Activated CD4-positive, alpha-beta T cell treated with anti-CD3 and anti-CD28 coated beads, Interleukin-2, Interleukin-6, amounts not matched to agents 100 ng/mL and 50 ng/mL, durations not matched to agents 16 hours and 8 hours (primary cell): ENCODE results near the gene DDX10.
A peak's percentile ranks its signal among the peaks of the same experiment; 100 is the strongest.
"Not testable (repeated sequence)": the region's sequence is repeated elsewhere in the genome, so short reads cannot be mapped to it uniquely, and the experiment has no call there.

Source experiments
- DNase-seq: peaks from one replicate; pipeline ENCODE4 v3.0.0-alpha.2; 2020

The DDX10 gene

DNA sequence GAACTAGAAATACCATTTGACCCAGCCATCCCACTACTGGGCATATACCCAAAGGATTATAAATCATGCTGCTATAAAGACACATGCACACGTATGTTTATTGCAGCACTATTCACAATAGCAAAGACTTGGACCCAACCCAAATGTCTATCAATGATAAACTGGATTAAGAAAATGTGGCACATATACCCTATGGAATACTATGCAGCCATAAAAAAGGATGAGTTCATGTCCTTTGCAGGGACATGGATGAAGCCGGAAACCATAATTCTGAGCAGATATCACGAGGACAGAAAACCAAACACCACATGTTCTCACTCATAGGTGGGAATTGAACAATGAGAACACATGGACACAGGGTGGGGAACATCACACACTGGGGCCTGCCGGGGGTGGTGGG, 114.3 kb downstream of the DDX10 start:
- not testable (repeated sequence) for DNase-seq

DNA sequence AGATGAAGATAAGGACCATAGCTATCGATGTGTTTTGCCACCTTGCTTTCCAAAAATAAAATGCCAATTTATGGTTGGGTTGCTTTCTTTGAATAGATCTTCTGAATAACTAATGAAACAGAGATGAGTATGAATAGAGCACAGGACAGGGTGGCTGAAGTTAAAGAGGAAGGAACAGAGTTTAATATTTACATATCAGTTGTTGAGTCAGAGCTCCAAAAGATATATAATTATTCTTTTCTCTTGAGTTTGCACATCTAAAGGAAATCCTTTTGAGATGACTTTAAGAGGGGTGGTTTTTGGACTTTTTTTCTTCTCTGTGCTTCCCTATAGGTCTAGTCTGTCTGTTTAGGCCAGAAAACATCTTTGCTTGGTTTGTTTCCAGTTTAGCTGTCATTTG, 115.2 kb downstream of the DDX10 start:
- DNase-seq, result no peak

DNA sequence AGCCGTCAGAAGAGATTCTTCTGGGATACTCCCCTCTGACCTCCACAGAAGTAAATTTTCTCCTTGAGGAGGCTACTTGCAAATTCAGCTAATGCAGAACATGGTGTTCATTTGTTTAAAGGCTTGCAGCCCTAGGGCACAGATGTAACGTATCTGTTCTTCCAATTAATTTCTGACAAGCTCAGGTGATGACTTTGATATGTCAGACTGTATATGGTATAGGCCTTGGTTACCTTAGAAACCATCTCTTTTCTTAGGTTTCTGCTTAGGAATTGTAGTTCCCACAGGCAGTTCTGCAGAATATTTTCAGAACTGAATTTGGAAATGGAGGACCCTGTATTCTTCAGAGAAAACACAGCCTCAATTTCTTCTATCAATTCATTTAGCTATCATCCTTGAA, 117.1 kb downstream of the DDX10 start:
- DNase-seq, result no peak

DNA sequence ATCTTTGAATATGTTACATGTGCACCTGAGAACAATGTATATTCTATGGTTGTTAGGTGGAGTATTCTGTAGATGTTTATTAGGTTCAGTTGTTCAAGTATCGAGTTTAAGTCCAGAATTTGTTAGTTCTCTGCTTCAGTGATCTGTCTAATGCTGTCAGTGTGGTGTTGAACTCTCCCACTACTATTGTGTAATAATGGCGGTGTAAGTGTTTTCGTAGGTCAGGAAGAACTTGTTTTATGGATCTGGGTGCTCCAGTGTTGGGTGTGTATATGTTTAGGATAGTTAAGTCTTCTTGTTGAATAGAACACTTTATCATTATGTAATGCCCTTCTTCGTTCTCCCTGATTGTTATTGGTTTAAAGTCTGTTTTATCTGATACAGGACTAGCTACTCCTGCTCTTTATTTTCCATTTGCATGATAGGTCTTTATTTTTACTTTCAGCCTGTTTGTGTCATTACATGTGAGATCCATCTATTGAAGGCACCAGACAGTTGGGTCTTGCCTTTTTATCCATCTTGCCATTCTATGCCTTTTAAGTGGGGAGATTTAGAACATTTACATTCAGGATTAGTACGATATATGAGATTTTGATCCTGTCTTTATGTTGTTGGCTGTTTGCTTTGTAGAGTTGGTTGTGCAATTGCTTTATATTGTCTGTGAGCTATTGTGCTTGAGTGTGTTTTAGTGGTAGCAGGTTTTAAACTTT, 121.6 kb downstream of the DDX10 start:
- DNase-seq, result no peak

DNA sequence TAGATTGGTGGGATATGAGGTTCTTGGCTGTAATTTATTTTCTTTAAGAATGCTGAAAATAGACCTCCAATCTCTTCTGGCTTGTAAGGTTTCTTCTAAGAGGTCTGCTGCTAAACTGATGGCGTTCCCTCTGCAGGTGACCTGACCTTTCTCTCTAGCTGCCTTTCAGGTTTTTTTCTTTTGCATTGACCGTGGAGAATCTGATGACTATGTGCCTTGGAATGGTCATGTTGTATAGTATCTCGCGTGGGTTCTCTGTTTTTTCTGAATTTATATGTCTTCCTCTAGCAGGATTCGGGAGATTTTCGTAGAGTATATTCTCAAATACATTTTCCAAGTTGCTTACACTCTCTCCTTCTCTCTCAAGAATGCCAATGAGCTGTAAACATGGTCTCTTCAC, 122.2 kb downstream of the DDX10 start:
- DNase-seq, result no peak

DNA sequence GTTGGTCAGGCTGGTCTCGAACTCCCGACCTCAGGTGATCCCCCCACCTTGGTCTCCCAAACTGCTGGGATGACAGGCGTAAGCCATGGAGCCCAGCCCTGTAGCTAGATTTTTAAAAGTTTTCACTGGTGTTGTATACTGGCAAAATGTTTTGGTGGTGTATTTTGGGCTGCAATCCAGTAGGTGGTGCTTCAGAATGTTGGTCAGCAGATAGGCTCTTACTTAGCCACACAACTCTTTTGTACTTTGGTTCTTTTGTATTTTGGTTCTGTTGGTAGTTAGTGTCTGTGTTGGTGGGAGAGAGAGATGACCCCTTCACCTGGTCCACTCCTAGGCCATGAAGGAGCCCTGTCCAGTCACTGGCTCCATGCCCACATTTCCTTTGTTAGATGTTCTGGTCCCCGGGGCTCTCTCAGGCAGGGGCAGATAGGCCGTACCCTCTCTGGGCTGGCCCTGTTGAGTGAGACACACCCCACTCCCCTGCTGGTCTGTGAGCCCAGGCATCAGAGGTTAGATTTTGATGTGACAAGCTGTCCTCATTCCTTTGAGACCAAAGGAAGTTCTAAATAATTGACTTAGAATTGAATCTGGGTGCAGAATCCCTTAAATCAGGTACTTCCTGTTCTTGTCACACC, 123.8 kb downstream of the DDX10 start:
- DNase-seq, result peak; percentile 7

DNA sequence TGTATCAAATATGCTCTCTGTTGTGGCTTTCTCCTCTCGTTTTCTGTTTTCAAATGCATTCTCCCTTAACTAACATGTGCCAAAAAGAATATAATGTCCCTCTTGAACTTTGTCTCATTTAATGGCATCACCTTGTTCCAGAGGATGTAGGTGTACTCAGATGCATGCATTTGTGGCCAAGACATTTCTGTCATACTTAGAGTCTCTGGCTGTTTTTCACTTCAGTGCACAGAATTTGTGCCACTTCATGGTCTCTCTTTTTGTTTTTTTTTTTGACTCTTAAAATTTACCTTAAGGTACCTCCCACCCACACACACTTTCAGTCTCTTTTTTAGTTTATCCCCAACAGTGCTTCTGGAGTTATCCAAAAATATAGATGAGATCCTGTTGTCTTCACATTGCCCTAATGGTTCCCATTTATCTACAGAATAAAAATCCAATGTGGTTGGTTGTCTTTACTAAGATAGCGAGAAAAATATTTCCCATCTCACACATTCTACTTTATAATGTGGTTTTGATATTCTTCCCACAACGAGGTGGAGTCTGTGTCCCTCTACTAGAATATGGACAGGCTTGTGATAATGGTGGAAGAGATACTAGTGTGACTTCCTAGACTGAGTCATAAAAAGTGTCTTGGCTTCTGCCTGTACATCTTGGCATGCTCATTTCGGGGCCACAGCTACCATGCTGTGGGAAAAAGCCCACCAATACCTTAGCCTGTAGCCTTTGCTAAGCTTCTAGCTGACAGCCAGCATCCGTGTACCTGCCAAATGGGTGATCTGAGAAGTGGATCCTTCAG, 125.8 kb downstream of the DDX10 start:
- no peak for DNase-seq

DNA sequence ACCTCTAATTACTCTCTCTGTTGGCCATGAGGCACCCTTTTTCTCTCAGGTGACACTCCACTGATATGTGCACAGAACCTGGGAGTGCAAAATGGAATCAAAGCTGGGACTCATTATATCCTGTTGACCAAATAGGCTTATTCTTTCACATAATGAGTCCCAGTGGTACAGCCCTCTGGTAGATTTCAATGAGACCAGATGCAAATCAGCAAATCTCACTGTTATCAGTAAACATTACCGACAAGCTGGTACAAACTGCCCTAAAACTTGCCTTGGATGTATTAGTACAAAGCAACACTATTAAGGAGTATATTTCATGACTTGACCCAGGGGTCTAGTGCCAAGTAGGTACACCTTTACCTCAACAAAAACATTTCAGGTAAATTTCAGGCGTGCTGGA, 128.3 kb downstream of the DDX10 start:
- no peak for DNase-seq

DNA sequence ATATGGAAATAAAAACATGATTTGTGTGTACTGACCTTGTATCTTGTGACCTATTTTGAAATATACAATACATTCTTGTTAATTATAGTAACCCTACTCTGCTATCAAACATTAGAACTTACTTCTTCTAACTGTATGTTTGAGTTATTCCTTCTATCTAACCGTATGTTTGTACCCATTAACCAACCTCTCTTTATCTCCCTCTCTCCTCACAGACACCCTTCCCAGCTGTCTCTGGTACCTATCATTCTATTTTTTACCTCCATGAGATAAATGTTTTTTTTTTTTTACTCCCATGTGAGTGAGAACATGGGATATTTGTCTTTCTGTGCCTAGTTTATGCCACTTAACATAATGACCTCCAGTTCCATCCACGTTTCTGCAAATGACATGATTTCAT, 128.7 kb downstream of the DDX10 start:
- DNase-seq, result no peak

DNA sequence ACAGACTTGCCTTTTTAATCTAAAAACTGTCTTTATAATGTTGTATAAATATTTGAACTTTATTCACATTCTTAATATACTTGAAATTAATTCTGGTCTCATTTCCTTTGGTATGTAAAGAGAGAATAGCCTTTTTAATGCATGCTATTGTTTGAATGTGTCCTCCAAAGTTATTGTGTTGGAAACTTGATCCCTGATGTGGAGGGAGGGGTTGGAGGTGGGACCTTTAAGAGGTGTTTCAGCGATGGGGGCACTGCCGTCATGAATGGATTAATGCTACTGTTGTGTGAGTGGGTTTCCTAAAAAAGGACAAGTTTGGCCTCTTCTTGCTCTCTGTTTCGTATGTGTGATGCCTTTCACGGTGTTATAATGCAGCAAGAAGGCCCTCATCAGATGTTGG, 131.7 kb downstream of the DDX10 start:
- no peak for DNase-seq

DNA sequence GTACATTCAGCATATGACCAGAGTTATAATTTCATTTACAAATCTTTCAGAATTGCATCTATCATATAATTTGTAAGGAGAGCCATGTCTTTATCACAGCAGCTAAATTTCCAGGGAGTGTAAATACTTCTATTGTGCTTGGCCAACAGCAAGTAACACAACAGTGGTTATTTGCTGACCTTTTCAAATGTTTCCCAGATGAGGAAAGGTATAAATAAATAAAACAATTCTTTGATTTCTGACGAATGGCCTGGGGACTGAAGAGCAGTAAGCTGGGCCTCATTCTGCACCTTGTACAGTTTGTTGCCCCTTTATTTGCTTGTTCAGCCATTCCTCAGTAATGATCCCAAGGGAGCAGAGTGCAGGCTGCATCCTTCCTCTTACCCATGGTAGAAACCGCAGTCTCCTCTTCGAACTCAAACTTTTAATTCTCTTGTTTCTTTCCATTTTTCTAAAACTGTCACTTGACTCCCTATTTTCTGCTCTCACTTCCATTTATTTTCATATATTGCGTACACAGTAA, 132.8 kb downstream of the DDX10 start:
- no peak for DNase-seq

DNA sequence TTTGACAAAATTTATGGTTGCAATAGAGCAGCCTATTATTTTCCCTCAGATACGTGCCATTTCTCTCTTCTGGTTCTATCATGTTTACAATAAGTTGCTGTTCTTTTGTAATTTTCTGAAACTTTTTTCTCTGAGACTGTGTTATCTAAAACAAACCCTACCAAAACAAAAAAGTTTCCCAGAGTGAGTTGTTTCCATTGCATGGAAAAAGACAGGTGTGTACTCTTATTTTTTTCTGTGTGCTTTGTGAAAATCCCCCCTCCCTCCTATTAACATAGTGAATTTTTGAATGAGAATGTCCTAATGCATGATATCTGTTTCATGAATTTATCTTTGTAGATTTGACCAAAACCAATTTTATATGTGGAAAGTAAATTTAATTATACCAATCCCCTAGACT, 137.6 kb downstream of the DDX10 start:
- DNase-seq, result no peak

DNA sequence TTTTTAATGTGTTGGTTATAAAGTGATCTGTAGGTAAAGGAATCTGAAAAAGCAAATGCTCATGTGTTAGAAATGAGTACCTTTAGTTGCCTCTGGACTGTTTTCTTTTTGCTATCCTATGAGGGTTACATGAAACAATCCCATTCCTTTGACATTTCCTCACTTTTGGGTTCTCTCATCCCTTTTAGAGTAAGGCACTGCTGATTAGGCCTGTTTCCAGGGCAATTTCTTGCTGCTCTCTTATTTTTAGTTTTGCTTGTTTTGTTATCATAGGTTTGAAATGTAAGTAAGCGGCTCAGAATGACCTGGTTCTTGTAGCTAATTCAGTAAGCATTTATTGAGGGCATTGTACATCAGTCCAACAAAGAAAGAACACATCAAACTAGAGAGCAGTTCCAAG, 138.9 kb downstream of the DDX10 start:
- no peak for DNase-seq

DNA sequence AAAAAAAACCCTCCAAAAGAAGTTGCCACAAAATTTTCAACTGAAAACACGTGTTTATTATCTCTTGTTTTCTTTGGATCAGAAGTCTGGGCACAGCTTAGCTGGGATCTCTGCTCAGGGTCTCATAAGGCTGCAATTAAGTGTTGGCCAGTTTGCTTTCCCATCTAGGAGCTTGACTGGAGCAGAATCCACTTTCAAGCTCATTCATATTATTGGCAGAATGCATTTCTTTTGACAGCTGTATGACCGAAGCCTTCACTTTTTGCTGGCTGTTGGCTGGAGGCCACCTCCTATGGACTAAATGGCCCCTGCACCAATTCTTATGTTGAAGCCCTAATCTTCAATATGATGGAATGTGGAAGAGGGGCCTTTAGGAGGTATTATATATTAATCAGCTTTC, 139.6 kb downstream of the DDX10 start:
- no peak for DNase-seq

DNA sequence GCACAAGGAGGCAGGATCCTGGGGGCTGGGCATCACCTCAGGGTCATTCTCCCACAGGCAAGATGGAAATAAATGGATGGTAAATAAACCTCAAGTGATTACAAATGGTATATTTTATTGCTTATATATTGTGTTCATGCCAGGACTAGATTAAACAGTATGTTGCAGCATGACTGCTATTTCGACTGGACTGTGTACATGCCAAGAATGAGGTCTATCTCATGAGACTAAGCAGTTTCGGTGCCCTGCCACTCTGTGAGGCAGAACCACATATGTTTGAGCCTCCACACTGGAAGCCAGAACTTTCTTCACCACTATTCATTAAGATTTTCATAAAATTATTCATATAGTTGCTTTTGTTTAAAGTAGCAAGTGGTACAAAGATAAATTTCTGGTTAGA, 140.2 kb downstream of the DDX10 start:
- no peak for DNase-seq

DNA sequence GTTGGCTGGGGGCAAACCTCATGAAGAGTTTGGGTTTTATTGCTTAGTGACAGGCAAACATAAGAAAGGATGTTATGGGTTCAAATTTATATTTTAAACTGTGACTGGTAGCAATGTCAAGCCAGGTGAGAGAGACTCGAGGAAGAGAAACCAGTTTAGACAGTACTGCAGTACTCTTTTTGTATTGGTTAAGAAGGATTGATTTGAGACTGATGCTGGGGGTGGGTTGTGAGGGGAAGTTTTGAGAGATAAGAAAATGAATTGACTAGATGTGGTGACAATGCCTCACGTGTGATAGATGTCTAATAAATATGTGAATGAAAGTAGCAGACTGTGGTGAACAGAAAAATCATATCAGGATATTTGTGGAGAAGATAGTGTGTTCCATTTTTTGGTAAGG, 142.4 kb downstream of the DDX10 start:
- DNase-seq, result no peak

DNA sequence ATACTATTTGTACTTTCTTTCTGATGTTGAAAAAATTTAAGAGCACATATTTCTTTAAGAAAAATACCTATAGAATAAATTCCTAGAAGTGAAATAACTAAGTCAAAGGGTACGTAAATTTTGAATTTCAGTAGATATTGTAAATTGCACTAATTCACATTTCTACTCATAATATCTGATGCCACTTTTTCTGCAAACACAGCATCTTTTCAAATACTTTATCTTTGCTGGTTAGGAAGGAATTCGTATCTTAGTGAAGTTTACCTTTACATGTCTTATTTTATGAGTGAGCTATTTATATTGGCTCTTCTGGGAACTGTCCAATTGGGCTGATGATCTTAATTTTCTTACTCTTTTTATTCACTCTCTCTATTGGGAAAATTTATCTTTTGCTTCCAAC, 148.2 kb downstream of the DDX10 start:
- no peak for DNase-seq

DNA sequence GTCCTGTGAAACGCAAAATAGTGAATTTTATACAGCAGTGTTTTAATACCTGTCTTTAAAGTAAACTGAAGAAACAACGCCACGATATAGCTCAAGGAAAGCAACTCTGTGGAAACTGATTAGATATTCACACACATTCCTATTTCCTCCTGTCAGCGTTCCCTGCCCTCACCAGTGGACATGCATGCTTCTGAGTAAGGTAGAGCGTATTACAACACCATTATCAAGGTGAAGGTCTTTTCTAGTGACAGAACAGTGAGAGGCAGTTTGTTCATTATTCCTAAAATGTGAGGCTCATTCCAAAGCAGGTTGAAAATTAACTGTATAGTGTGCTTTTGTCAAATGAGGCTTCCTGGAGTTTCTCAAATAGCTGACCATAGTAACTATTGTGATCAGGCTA, 153.1 kb downstream of the DDX10 start:
- no peak for DNase-seq

DNA sequence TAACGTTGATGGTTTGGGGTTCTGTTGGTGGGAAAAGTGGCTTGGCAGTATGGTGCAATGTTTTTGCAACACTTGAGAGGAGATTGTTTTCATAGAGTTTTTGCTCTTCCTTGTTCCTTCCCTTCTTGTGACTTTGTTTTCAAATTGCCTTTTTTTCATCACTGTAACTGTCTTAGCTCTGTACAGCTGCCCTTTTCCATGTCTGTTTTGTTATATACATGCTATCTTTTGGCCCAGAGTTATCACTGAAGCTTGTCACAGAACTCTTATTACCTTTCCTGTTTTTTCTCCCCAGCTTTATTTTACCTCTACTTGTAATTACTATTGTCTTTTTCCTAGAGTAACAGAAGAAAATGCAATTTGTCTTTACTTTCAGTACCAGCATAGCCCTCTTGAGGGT, 154.1 kb downstream of the DDX10 start:
- no peak for DNase-seq

DNA sequence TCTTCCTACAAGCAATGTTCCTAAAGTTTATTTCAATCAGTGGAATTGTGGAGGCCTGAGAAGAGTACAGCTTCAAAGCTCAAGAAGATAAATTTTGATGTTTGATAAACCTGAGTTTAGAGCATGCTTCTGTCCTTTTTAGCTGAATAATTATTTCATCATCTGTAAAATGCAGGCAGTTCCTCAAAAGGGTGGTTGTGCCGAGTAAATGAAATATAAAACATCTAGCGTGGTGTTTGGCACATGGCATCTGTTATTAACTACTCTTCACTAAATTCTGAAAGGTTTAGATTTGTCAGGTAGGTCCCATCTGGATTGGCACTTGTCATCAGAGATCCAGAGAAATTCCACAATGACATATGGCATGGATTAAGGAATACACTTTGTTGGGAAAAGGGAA, 155.1 kb downstream of the DDX10 start:
- DNase-seq, result no peak

DNA sequence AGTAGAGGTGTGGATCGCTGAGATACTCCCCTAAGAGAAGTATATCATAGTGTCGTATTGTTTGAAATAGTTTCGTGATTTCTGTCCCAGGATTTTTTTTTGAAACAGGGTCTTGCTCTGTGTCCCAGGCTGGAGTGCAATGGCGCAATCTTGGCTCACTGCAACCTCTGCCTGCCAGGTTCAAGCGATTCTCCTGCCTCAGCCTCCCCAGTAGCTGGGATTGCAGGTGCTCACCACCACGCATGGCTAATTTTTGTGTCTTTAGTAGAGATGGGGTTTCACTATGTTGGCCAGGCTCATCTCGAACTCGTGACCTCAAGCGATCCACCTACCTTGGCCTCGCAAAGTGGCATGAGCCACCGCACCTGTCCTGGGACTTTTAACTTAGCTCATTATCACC, 159.1 kb downstream of the DDX10 start:
- not testable (repeated sequence) for DNase-seq

DNA sequence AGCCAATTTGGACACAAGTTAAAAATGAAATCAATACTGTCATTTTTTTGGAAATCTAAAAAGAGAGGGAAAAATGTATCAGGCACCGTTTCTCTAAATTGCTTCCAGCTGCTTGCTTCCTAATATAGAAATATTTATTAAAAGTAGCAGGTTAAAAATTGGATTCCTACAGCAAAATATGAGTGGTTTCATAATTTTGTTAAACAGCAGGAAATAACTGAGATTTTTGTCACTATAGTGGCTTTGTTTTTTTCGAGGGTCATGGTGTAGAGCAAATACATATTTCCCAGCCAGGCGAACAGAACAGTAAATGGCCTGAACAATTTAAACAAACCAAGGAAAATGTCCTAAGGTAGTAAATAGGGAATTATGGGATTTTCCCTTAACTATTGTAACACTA, 159.7 kb downstream of the DDX10 start:
- no peak for DNase-seq

DNA sequence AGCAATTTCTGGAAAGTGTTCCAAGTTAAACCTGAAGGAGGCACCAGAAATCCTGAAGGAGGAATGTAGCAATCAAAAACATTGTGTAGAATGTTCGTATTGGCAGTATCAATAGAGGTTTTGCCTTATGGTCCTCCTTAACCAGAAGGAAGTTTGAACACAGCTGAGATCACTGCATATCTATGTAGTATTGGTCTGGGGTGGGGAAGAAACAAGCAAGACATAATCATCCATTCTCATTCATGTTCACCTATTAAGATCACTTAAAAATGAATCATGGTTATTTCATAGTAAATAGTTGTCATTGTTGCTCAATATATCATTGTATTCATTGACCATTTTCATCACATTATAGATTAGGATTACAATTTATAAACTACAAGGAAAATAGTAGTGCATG, 160.5 kb downstream of the DDX10 start:
- no peak for DNase-seq

DNA sequence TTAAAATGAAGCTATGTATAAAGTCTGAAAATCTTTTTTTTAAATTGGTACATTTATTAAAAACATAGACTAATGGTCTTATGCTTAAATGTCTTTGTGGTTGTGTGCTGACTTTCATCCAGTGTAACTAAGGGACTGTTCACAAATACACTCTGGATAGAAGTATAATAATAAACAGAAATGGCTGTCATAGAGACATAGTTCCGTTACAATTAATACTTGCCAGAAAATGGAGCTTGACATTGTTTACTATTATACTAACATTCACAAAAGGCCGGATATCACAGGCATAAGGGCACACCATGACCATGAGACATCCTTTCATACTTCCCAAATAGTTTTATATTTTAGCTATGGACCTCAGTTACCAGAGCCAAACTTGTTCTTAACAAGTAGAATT, 161.3 kb downstream of the DDX10 start:
- no peak for DNase-seq
